ENCODE results near the gene ERMN. TPM values are rescaled to one million over a fixed set of nuclear protein-coding genes. Genes with fewer than 3 reads are reported as not detected.

ERMN gene
- total RNA-seq, 1 donor from 2014 or later = not detected

GRCh38 chr2:157296958-157297357 is 28.7 kb downstream of the ERMN start:
- no peak for TF ChIP-seq CTCF (IDR thresholded peaks at IDR 0.05; ENCODE audit: partially characterized antibody, unreplicated experiment)
- no peak for DNase-seq
- Mint-ChIP-seq H3K27me3 (ENCODE audit: unreplicated experiment) (no peaks in the 10 kb centered on the region), H3K4me1 (ENCODE audit: low read depth, unreplicated experiment) (no peaks in the 10 kb centered on the region), H3K36me3 (ENCODE audit: unreplicated experiment) (no peaks in the 10 kb centered on the region), H3K27ac (ENCODE audit: unreplicated experiment) (no peak overlapping the region), H3K9me3 (ENCODE audit: unreplicated experiment) (peaks cover 3% of the 10 kb centered on the region), H3K4me3 (ENCODE audit: unreplicated experiment) (no peak overlapping the region)

GRCh38 chr2:157296490-157296889 is 29.1 kb downstream of the ERMN start:
- no peak for TF ChIP-seq CTCF (IDR thresholded peaks at IDR 0.05; ENCODE audit: partially characterized antibody, unreplicated experiment)
- Mint-ChIP-seq H3K4me1 (ENCODE audit: low read depth, unreplicated experiment) (no peaks in the 10 kb centered on the region), H3K27ac (ENCODE audit: unreplicated experiment) (no peak overlapping the region), H3K9me3 (ENCODE audit: unreplicated experiment) (peaks cover under 1% of the 10 kb centered on the region), H3K36me3 (ENCODE audit: unreplicated experiment) (no peaks in the 10 kb centered on the region), H3K27me3 (ENCODE audit: unreplicated experiment) (no peaks in the 10 kb centered on the region), H3K4me3 (ENCODE audit: unreplicated experiment) (no peak overlapping the region)
- DNase-seq = no peak

- Mint-ChIP-seq H3K36me3 (ENCODE audit: unreplicated experiment) (no peaks in the 10 kb centered on the region), H3K4me3 (ENCODE audit: unreplicated experiment) (no peak overlapping the region), H3K4me1 (ENCODE audit: low read depth, unreplicated experiment) (no peaks in the 10 kb centered on the region), H3K27ac (ENCODE audit: unreplicated experiment) (no peak overlapping the region), H3K27me3 (ENCODE audit: unreplicated experiment) (no peaks in the 10 kb centered on the region), H3K9me3 (ENCODE audit: unreplicated experiment) (no peaks in the 10 kb centered on the region)
- no peak for TF ChIP-seq CTCF (IDR thresholded peaks at IDR 0.05; ENCODE audit: partially characterized antibody, unreplicated experiment)
- DNase-seq = no peak
Observed at GRCh38 chr2:157292853-157293252, 32.8 kb downstream of the ERMN start.

GRCh38 chr2:157291018-157291417 is 34.6 kb downstream of the ERMN start:
- no peak for DNase-seq
- no peaks in the 10 kb centered on the region for H3K36me3 Mint-ChIP-seq (ENCODE audit: unreplicated experiment)
- no peak overlapping the region for H3K4me3 Mint-ChIP-seq (ENCODE audit: unreplicated experiment)
- no peaks in the 10 kb centered on the region for H3K4me1 Mint-ChIP-seq (ENCODE audit: low read depth, unreplicated experiment)
- H3K9me3 Mint-ChIP-seq (ENCODE audit: unreplicated experiment) = no peaks in the 10 kb centered on the region
- TF ChIP-seq CTCF (IDR thresholded peaks at IDR 0.05; ENCODE audit: partially characterized antibody, unreplicated experiment) = no peak
- H3K27ac Mint-ChIP-seq (ENCODE audit: unreplicated experiment) = no peak overlapping the region
- no peaks in the 10 kb centered on the region for H3K27me3 Mint-ChIP-seq (ENCODE audit: unreplicated experiment)

- H3K4me1 Mint-ChIP-seq (ENCODE audit: low read depth, unreplicated experiment) = no peaks in the 10 kb centered on the region
- no peaks in the 10 kb centered on the region for H3K36me3 Mint-ChIP-seq (ENCODE audit: unreplicated experiment)
- no peak for TF ChIP-seq CTCF (IDR thresholded peaks at IDR 0.05; ENCODE audit: partially characterized antibody, unreplicated experiment)
- no peak overlapping the region for H3K27ac Mint-ChIP-seq (ENCODE audit: unreplicated experiment)
- H3K27me3 Mint-ChIP-seq (ENCODE audit: unreplicated experiment) = no peaks in the 10 kb centered on the region
- H3K4me3 Mint-ChIP-seq (ENCODE audit: unreplicated experiment) = no peak overlapping the region
- no peak for DNase-seq
- no peaks in the 10 kb centered on the region for H3K9me3 Mint-ChIP-seq (ENCODE audit: unreplicated experiment)
Observed at GRCh38 chr2:157290525-157290924, 35.1 kb downstream of the ERMN start.
